ENCODE measurements around the gene CCNJL. TPM values are rescaled to one million over a fixed set of nuclear protein-coding genes. Genes with fewer than 3 reads are reported as not detected.

CCNJL gene
- total and polyA plus RNA-seq, 4 donors, result 9.1 to 22.3 (median 13.4) TPM

DNA sequence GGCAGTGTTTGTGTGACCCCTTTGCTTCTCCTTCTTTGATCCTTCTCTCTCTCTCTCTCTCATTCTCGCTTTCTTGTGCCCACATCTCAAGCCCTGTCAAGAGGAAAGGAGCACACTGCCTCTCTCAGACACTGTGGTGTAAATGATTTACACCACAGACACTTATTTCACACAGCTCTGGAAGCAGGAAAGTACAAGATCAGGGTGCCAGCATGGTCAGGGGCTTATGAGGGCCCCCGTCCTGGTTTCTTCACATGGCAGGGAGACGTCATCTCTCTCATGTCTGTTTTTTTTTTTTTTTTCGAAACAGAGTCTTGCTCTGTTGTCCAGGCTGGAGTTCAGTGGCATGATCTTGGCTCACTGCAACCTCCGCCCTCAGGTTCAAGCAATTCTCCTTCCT lies 76.6 kb downstream of the CCNJL start:
- Histone ChIP-seq H3K27me3 (ENCODE audit: control insufficient read depth in 3 of 3, insufficient read depth in 3 of 3, low read length in 2 of 3) (no peaks in the 10 kb centered on the region), H3K4me1 (ENCODE audit: control insufficient read depth in 5 of 5, insufficient read depth in 5 of 5, low read length in 5 of 5) (no peaks in the 10 kb centered on the region), H3K9ac (ENCODE audit: insufficient read depth in 1 of 2, low read length in 2 of 2) (no peak overlapping the region), H3K36me3 (ENCODE audit: control insufficient read depth in 4 of 4, insufficient read depth in 4 of 4, low read length in 4 of 4) (no peaks in the 10 kb centered on the region), H3K4me3 (no peak overlapping the region), H3K9me3 (ENCODE audit: control insufficient read depth in 4 of 4, insufficient read depth in 3 of 4, low read length in 3 of 4) (no peaks in the 10 kb centered on the region), H3K27ac (ENCODE audit: low read depth in 1 of 2, low read length in 1 of 2) (no peak overlapping the region)
- 85 to 88% methylated on average over 4 to 5 of the region's 5 CpGs for WGBS, 2 donors
- ATAC-seq (ENCODE audit: insufficient read depth, low FRiP score), result no peak
- TF ChIP-seq CTCF (IDR thresholded peaks at IDR 0.05; ENCODE audit: control extremely low read depth, extremely low read depth), result no peak
- peak in 2 of 3 donors; percentile 6 to 37 for DNase-seq

DNA sequence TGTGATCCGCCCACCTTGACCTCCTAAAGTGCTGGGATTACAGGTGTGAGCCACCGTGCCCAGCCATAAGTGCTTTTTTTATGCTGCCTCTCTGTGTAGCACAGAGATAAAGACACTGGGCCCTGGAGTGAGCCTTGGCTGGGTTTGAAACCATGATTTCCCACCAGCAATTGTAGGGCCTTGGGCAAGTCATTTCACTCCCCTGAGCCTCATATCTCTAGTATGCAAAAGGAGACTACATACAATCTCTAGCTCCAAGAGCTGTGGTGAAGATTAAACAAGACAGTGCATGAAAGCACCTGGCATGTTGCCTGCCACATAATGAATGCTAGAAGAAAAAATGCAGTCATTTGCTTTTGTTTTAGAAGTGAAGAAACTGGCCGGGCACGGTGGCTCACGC lies 79.1 kb downstream of the CCNJL start:
- WGBS, 2 donors, result 75 to 96% methylated on average over 5 of the region's 5 CpGs
- no peak overlapping the region for H3K4me3 ChIP-seq
- no peaks in the 10 kb centered on the region for H3K27me3 ChIP-seq (ENCODE audit: control insufficient read depth in 3 of 3, insufficient read depth in 3 of 3, low read length in 2 of 3)
- H3K9ac ChIP-seq (ENCODE audit: insufficient read depth in 1 of 2, low read length in 2 of 2), result no peak overlapping the region
- TF ChIP-seq CTCF (IDR thresholded peaks at IDR 0.05; ENCODE audit: control extremely low read depth, extremely low read depth), result no peak
- H3K27ac ChIP-seq (ENCODE audit: low read depth in 1 of 2, low read length in 1 of 2), result no peak overlapping the region
- DNase-seq (no peak), ATAC-seq (ENCODE audit: insufficient read depth, low FRiP score) (no peak)
- H3K9me3 ChIP-seq (ENCODE audit: control insufficient read depth in 4 of 4, insufficient read depth in 3 of 4, low read length in 3 of 4), result no peaks in the 10 kb centered on the region
- no peaks in the 10 kb centered on the region for H3K4me1 ChIP-seq (ENCODE audit: control insufficient read depth in 5 of 5, insufficient read depth in 5 of 5, low read length in 5 of 5)
- no peaks in the 10 kb centered on the region for H3K36me3 ChIP-seq (ENCODE audit: control insufficient read depth in 4 of 4, insufficient read depth in 4 of 4, low read length in 4 of 4)

DNA sequence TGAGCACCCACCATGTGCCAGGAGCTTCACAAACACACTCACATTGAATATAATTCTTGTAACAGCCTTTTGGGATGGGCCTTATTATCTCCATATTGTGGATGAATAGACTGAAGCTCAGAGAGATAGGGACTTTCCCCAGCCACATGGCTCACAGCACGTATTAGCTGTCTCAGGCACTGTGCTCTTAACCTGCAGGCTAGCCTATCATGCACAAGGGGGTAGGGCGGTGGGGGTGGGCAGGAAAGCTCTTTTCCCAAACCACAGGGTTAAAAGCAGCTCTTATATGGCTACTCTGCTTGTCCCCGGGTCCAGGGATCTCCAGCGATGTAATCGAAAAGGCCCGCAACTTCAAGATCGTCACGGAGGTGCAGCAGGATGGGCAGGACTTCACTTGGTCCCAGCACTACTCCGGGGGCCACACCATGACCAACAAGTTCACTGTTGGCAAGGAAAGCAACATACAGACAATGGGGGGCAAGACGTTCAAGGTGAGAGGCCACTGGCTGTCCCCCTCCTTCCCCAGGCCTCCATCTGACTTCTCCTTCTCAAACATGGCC lies 80.5 kb downstream of the CCNJL start:
- H3K4me3 ChIP-seq, result no peak overlapping the region
- H3K27me3 ChIP-seq (ENCODE audit: control insufficient read depth in 3 of 3, insufficient read depth in 3 of 3, low read length in 2 of 3), result no peaks in the 10 kb centered on the region
- H3K9me3 ChIP-seq (ENCODE audit: control insufficient read depth in 4 of 4, insufficient read depth in 3 of 4, low read length in 3 of 4), result no peaks in the 10 kb centered on the region
- H3K27ac ChIP-seq (ENCODE audit: low read depth in 1 of 2, low read length in 1 of 2), result no peak overlapping the region
- H3K36me3 ChIP-seq (ENCODE audit: control insufficient read depth in 4 of 4, insufficient read depth in 4 of 4, low read length in 4 of 4), result no peaks in the 10 kb centered on the region
- no peak overlapping the region for H3K9ac ChIP-seq (ENCODE audit: insufficient read depth in 1 of 2, low read length in 2 of 2)
- ATAC-seq (ENCODE audit: insufficient read depth, low FRiP score) (no peak), DNase-seq (no peak)
- no peak for TF ChIP-seq CTCF (IDR thresholded peaks at IDR 0.05; ENCODE audit: control extremely low read depth, extremely low read depth)
- H3K4me1 ChIP-seq (ENCODE audit: control insufficient read depth in 5 of 5, insufficient read depth in 5 of 5, low read length in 5 of 5), result no peaks in the 10 kb centered on the region
- WGBS, 2 donors, result 87 to 94% methylated on average over 10 of the region's 10 CpGs

All from lung (tissue), 12 donors.